HG03135 (cell line): ENCODE measurements around the gene TVP23A.
A peak's percentile ranks its signal among the peaks of the same experiment; 100 is the strongest.
"Not testable (repeated sequence)": the region's sequence is repeated elsewhere in the genome, so short reads cannot be mapped to it uniquely, and the experiment has no call there.

Experiments used
- ATAC-seq: cut with Tn5 transposase; IDR thresholded peaks from one replicate; pipeline ENCODE4 v1.9.1; 2021; ENCODE audit warnings: mild to moderate bottlenecking, moderate library complexity; ENCODE audit not compliant: unreplicated experiment

Gene TVP23A

DNA sequence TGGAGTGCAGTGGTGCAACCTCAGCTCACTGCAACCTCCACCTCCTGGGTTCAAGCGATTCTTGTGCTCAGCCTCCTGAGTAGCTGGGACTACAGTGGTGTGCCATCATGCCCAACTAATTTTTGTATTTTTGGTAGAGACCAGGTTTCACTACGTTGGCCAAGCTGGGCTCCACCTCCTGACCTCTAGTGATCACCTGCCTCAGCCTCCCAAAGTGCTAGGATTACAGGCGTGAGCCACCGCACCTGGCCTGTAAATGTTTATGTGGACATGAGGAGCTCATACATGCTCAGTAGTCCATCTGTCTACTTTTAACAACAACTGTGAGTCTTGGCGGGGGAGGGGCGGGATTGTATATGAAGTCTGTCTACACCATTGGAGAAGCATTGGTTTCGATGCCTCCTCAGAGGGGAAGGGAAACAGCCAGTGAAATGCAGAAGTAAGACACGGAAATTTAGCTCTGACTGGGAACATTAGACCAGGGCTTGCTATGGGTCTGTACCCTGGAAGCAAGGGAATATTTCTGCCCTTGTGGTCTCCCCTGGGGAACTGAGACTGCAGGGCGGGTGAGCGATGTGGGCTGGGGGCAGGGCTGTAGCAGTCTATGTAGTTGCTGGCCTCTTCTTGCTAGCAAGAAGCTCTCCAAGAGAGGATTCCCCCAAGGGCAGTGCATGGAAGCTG lies 65.6 kb downstream of the TVP23A start:
- no peak for ATAC-seq

DNA sequence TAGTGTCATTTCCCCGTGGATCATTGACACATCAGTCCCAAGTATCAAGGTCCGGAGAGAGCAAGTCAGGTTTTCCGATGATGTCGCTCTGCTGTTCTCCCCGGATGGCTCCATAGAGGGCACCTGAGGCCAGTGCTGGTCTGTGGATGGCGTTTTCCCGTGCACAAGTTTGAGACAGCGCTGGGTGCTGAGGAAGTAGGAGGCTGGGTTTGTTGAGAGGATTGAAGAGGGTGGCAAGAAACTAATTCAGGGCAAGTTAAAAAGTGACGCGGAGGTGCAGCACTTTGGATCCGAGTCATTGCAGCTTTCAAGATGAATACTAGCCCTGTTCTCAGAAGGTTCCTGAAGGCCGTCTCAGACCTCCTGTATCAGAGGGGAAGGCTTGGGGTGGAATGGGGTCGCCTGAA lies 67.3 kb downstream of the TVP23A start:
- no peak for ATAC-seq

DNA sequence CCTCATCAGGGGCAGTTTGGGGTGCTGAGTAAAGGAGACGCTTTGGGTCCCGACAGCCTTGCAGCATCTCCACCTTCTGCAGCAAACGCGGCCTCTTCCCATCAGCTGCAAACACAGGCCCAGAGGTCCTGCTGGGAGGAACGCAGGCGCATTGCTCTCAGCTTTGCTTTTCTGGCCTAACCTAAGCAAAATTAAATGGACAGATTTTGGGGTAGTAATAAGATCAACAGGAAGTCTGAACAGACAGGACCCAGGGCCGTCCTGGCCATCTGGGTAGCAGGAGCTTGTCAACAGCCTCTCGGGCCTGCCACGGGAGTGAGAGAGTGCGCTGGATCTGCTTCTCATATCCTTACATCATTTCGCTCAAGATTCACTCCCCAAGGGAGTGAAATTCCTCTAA lies 67.8 kb downstream of the TVP23A start:
- ATAC-seq, result no peak

DNA sequence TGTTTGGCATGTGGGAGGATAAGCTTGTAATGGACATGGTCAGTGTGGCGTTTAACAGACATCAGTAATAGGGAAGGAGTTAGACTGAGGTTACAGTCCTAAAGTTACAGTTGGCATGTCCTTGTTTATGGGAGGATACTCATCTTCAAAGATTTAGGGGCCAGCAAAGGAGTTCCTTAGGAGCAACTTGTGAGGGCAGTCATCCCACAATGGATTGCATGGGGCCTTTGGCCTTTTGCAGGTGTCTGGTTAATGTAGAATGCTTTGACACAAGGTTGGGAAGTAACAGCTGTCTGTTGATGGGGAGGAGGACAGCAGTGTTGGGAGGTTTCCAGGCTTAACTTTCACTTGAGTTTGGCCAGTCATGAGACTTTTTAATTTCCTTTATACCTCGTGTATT lies 72.8 kb downstream of the TVP23A start:
- ATAC-seq, result no peak

DNA sequence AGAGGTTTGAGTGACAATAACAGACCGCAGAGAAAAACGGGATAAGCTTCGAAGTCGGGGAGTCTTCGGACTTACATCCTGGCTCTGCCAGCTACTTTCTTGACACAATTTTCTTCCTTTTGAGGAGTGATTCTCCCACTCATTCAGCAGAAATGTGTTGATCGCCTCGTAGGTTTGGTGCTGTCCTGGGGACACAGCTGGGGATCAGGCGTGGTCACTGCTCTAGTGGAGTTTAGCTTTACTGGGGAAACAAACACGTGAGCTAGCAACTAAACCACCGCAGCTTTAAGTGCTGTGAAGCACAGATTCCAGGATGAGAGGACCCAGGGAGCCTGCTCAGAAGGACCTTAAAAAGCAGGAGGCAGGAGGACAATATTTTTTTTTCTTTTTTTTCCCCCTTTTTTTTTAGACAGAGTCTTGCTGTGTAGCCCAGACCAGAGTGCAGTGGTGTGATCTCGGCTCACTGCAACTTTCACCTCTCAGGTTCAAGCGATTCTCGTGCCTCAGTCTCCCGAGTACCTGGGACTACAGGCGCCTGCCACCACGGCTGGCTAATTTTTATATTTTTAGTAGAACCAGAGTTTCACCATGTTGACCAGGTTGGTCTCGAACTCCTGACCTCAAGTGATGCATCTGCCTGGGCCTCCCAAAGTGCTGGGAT lies 74.1 kb downstream of the TVP23A start:
- ATAC-seq, result no peak

DNA sequence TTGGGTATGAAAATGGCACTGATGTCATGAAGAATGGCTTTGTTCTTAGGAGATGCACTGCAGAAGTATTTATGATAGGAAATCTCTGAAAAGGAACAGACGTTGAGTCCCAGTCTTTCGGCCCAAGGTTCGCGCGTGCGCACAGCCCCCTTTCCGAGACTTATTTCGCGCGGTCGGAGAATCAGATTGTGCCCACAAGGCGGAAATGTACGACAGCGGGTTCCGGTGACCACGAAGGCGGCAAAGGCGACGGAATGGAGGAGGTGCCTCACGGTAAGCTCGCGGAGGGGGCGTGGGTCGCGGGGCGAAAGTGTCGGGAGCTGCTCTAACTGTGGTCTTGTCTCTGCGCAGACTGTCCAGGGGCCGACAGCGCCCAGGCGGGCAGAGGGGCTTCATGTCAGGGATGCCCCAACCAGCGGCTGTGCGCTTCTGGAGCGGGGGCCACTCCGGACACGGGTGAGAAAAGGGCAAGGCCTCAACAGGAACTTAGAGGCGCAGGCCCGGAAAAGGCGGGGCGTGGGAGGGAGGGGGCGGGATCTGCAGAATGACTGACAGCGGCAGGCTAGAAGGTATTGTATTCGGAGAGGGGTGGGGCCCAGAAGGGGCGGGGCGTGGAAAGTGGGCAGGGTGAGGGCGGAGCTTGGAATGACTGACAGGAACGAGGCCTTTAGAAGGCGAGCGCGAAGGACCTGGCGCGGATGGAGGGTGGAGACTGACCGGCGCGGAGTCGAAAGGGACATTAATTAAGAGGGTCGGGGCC lies 74.8 kb downstream of the TVP23A start, which contains the start of gene NUBP1:
Gene NUBP1, plus strand, starts transcription at position 233 of the 760 bp plus-strand sequence. Its CDS starts 22 bp downstream, at position 255.
- peak; percentile 81 for ATAC-seq

DNA sequence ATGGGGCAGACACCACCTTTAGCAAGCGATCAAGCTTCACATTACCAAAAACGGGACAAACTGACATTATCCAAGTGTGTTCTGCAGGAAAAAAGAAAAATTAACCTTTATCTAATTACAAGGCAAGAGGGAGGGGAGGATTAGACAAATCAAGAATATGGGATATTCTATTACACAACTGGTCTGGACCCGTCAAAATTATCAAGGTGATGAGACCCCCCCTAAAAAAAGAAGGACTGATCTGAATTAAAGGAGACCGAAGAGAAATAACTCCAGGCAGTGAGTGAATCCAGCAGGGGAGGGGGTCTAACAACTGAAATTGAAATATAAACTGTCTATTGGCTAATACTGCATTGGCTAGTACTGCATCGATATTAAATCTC lies 75.4 kb downstream of the TVP23A start:
- no peak for ATAC-seq

DNA sequence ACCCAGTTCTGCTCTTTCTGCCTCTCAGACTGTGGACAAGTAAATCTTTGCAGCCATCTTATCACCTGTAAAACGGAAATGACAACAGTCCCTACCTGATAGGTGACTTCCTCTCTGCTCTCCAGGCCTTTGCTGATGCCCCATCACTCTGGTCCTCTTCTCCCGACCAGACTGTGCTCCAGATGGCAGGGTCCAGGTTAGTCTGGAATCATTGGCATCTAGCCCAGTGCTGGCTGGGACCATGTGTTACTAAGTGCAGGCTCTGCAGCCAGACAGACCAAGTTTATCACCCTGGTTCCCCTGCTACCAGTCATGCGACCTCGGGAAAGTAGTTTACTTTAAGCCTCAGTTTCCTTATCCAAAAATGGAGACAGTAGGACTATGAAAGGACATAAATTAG lies 76.8 kb downstream of the TVP23A start:
- no peak for ATAC-seq

DNA sequence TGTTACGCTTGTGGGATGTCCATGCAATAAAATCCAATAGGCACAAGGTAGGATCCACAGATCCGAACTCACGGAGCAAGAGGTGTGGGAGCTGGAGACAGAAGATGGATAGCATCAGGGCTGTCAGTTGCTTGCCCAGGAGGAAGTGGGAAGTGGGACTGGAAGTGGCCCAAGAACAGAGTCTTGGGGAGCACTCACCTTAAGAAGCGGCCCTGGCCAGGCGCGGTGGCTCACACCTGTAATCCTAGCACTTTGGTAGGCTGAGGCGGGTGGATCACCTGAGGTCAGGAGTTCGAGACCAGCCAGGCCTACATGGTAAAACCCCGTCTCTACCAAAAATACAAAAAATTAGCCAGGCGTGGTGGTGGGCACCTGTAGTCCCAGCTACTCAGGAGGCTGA lies 77.3 kb downstream of the TVP23A start:
- ATAC-seq, result not testable (repeated sequence)

DNA sequence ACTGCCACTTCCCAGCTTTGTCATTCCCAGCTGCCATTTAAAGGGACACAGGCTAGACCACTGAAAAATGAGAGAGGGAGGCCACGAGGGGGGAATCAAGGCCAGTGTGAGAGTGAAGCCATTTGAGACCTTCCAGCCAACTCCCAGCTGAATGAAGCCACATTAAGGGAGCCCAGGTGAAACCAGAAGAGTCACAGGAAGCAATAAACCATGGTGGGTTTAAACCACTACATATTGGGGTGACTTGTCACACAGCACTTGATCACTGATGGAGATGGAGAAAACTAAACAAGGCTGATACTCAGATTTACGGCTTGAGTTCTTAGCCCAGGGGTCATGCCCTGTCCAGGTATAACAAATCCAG lies 77.8 kb downstream of the TVP23A start:
- no peak for ATAC-seq

DNA sequence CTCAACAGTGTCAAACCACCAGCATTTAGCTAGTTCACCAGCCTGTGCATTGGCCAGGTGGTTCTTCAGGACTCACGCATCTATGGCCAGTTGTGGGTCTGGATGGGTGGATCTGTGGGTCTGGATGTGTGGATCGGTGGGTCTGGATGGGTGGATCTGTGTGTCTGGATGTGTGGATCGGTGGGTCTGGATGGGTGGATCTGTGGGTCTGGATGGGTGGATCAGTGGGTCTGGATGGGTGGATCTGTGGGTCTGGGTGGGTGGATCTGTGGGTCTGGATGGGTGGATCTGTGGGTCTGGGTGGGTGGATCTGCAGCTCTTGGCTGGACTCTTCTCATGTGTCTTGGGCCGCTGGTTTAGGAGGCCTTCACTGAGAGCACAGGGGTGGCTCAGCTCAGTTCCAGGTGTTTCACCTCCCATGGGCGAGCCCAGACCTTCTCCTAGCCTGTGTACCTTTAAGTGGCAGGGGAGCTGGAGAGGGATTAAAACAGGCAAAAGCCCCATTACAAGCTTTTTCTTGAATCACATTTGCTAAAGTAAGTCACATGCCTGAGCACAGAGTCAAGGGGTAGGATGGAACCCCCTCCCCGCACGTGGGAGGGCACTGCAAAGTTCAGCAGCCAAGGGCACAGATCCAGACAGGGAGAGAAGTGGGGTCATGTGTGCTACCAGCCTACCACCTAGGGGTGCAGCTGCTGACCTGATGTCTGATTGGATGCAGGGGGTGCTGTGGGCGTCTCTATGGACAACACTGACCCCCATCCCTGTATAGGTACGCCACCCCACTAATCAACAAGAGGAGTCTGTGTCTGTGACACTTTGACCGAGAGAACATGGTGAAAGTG lies 78.4 kb downstream of the TVP23A start:
- no peak for ATAC-seq

DNA sequence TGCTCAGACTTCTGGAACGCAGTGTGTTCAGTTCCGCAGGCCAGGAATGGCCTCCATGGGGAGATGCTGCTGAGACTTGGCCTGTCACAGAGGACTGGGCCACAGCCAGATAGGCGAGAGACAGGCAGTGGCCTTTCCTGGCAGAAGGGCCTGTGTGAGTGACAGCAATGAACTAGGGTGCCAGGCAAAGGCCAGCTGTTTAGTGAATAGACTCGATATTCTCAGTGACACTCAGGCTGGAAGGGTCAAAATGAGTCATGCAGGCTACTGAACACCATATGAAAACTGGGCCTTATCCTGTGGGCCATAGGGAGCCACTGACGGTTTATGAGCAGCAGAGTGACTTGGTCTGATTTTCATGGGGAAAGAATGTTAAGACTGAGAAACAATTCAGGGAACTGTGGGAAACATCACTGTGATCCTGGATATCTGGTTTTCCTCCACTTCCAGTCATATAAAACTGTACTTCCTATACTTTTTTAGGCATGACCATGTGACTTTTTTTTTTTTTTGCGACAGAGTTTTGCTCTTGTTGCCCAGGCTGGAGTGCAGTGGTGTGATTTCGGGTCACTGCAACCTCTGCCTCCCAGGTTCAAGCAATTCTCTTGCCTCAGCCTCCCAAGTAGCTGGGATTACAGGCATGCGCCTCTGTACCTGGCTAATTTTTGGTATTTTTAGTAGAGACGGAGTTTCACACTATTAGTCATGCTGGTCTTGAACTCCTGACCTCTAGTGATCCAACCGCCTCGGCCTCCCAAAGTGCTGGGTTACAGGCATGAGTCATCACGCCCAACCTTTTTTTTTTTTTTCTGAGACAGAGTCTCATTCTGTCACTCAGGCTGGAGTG lies 80.1 kb downstream of the TVP23A start:
- ATAC-seq, result peak; percentile 61

DNA sequence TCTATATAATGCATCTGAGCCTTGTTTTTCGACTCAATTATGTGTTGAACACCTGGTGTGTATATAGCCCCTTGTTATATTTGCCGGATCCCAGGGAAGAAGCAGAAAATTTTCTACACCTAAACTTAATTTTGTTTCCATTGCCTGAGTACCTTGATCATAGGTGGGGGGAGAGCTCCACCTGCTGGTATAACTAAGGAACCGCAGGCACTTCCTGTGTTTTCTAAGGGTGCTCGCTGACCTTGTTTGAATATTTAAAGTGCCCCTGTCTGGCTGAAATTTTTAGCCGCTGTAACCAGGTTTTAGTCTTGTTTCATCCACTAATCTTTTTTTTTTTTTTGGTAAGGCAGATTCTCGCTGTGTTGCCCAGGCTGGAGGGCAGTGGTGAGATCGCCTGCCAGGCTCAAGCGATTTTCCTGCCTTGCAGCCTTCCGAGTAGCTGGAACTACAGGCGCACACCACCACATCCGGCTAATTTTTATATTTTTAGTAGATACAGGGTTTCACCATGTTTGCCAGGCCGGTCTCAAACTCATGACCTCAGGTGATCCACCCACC lies 81.4 kb downstream of the TVP23A start:
- ATAC-seq, result peak; percentile 46

DNA sequence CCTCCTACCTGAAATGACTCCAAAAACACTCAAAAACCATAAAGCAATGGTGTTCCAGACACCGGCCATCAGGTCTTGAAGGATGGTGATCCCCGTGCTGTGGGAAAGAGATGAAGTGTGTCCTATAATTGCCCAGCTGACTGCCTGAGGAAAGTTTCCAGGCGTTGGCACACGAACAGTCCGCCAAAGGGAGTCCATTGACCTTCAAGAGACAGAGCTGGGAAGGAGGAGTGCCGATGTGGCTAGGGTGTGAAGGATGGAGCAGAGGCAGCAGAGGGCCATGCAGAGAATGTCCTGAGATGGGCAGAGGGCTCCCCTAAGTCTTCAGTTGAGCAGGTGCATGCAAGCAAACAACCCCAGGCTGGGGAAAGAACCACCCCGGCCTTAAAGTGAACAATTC lies 86.8 kb downstream of the TVP23A start:
- no peak for ATAC-seq

DNA sequence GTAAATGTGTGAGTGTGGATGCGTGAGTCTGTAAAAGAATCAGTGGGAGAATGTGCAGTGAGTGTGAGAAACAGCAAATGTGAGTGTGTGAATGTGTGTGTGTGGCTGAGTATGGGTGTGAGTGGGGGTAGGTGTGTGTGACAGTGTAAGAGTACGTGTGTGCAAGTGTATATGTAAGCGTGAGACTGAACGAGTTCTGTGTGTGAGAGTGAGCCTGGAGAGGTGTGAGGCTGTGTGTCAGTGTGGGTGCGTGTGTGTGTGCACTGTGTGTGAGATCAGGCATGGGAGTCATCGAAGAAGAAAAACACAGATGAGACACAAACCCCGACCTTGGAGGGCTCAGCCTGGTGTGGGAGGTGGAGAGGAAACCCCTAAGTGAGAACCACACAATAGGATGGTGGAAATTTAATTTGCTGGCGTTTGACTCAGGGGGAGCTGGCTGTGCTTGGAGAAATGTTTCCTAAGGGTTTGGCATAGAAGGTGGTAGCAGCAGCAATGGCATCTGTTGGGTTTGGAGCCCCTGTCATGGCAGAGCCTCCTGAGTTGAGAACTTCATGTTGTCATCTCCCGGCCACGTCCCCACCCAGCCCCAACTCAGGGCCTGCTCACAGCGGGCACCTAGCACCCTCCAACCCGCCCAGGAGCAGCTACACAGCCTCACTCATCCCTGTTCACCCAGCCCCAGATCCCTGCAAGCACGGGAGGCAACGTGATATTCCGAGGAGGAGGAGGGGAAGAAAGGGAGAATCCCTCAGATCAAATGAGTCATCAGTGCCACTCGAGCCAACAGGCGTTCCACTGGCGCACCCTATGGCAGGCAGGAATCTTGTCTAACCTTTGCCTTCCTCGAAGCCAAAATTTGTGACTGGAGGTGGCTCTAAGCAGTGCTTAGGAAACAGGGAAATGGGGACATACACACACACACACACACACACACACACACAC lies 89.2 kb downstream of the TVP23A start:
- no peak for ATAC-seq

DNA sequence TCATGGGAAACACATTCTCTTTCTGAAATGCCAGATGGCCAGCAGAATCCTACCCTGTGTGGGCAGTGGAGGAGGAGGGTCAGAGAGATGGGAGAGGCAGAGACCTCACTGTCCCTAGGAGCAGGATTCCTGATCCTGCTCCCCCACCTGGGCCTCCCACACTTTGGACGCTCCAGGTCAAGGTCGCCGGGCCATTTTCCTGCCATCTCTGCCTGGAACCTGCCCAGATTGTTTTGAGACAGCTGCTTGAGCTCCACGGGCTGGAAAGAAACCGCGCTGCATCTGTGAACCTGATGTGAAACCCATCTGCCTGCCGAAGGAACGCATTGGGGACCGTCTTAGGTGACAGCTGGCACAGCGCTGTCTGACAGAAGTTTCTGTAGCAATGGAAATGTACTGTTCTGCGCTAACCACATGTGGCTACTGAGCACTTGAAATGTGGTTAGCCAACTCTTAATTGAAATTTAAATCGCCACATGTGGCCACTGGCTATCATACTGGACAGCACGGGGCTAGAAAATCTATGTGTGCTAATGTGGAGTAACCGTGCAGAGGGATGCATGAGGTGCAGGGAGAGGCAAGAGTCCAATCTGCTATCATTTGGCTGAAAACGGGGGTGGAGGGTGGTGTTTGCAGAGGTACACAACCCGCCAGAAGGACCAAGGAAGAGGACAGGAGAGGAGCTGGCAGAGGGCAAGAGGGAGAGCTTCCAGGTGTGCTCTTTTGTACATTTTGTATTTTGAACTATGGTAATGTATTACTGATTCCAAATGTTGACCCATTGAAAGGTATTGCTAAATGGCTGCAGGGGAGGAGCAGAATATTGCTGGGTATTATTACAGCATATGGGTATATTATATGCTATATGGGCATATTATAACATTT lies 90.3 kb downstream of the TVP23A start:
- ATAC-seq, result no peak
